ENCODE measurements around the gene TRAF2.

GRCh38 chr9:136910197-136910900, 24.0 kb downstream of the TRAF2 start:
- no peak for TF ChIP-seq CTCF (IDR thresholded peaks at IDR 0.05; ENCODE audit: low read depth, low read length, missing input control)
- no peak for TF ChIP-seq ZBTB33 (IDR thresholded peaks at IDR 0.05)
- no peak for TF ChIP-seq MAX (IDR thresholded peaks at IDR 0.05)
- TF ChIP-seq FOXA2 (IDR thresholded peaks at IDR 0.05), result no peak
- no peak for TF ChIP-seq JUND (IDR thresholded peaks at IDR 0.05)
- TF ChIP-seq SP1 (IDR thresholded peaks at IDR 0.05), result no peak
- TF ChIP-seq ATF3 (IDR thresholded peaks at IDR 0.05), result no peak
- no peak for TF ChIP-seq REST (IDR thresholded peaks at IDR 0.05)
- TF ChIP-seq FOXA1 (IDR thresholded peaks at IDR 0.05), result no peak
- no peak for TF ChIP-seq GABPA (IDR thresholded peaks at IDR 0.05 in 1 of 2, conservative IDR thresholded peaks at IDR 0.05 in 1 of 2)
- no peak for TF ChIP-seq YY1 (IDR thresholded peaks at IDR 0.05)
- no peak for TF ChIP-seq RAD21 (IDR thresholded peaks at IDR 0.05)
- TF ChIP-seq HNF4A (conservative IDR thresholded peaks at IDR 0.05), result no peak
